ENCODE results near the gene IL17REL. TPM values are rescaled to one million over a fixed set of nuclear protein-coding genes. Genes with fewer than 3 reads are reported as not detected.

The IL17REL gene
- total and polyA plus RNA-seq, 4 donors, result 0.22 to 0.96 (median 0.38) TPM

DNA sequence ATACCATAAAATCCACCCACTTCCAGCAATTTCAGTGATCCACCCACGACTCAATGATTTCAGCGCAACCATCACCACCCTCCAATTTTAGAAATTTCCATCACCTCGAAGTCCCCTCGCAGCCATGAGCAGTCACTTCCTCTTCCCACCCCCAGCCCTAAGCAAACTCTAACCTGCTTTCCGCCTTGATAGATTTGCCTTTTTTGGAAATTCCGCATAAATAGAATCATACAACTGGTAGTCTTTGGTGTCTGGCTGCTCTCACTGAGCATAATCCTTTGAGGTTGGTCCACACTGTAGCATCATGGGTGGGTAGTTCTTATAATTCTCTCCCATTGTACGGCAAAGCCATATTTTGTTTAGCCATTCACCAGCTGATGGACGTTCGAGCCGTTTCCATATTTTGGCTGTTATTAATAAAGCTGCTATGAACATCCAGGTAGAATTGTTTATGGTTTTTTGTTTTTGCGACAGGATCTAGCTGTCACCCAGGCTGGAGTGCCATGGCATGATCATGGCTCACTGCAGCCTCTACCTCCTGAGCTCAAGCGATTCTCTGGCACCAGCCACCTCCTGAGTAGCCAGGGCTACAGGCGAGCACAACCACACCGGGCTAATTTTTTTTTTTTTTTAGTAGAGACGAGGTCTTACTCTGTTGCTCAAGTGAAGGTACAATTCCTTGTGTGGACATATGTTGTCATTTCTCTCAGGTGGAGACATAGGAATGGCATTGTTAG, 36.0 kb downstream of the IL17REL start:
- Histone ChIP-seq H3K27ac (ENCODE audit: low read depth, low read length) (no peak overlapping the region), H3K36me3 (ENCODE audit: control insufficient read depth, insufficient read depth, low read length) (no peaks in the 10 kb centered on the region), H3K4me3 (ENCODE audit: low read depth, low read length) (no peak overlapping the region), H3K9me3 (ENCODE audit: control insufficient read depth, insufficient read depth, low read length) (peaks cover 2% of the 10 kb centered on the region), H3K27me3 (ENCODE audit: control insufficient read depth, insufficient read depth, low read length) (peaks cover 12% of the 10 kb centered on the region), H3K4me1 (ENCODE audit: control insufficient read depth, insufficient read depth, low read length) (peaks cover 2% of the 10 kb centered on the region)
- 69% methylated on average over 5 of the region's 15 CpGs for WGBS (ENCODE audit: insufficient coverage)
- DNase-seq (ENCODE audit: low read depth in 4 of 6, low spot score in 6 of 6), result no peak

DNA sequence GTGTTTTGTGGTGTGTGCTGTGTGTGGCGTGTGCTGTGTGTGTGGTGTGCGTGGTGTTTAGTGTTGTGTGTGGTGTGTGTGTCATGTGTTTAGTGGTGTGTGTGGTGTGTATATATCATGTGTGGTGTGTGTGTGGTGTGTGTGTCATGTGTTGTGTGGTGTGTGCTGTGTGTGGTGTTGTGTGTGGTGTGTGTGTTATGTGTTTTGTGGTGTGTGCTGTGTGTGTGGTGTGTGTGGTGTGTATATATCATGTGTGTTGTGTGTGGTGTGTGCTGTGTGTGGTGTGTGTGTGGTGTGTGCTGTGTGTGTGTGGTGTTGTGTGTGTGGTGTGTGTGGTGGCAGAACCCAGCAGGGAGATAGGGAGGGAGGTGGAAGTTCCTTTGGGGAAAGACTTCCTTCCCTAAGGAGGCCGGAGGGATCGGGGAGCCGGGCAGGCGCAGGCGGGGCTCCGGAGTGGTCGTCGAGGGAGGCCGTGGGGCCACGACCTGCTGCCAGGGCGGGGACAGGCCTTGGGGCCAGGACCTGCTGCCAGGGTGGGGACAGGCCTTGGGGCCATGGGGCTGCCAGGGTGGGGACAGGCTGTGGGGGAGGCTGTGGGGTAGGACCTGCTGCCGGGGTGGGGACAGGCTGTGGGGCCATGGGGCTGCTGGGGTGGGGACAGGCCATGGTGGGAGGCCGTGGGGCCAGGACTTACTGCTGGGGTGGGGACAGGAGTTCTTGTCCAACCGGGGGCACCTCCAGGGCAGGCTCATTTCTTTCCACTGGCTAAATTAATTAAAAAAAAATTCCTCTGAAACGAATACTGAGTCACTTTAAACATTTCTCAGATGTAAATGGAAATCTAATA, 36.8 kb downstream of the IL17REL start:
- Histone ChIP-seq H3K27me3 (ENCODE audit: control insufficient read depth, insufficient read depth, low read length) (peaks cover 18% of the 10 kb centered on the region), H3K4me1 (ENCODE audit: control insufficient read depth, insufficient read depth, low read length) (peaks cover 11% of the 10 kb centered on the region), H3K4me3 (ENCODE audit: low read depth, low read length) (no peak overlapping the region), H3K27ac (ENCODE audit: low read depth, low read length) (no peak overlapping the region), H3K9me3 (ENCODE audit: control insufficient read depth, insufficient read depth, low read length) (peaks cover 2% of the 10 kb centered on the region), H3K36me3 (ENCODE audit: control insufficient read depth, insufficient read depth, low read length) (no peaks in the 10 kb centered on the region)
- 20% methylated on average over 12 of the region's 17 CpGs for WGBS (ENCODE audit: insufficient coverage)
- no peak for DNase-seq (ENCODE audit: low read depth in 4 of 6, low spot score in 6 of 6)

DNA sequence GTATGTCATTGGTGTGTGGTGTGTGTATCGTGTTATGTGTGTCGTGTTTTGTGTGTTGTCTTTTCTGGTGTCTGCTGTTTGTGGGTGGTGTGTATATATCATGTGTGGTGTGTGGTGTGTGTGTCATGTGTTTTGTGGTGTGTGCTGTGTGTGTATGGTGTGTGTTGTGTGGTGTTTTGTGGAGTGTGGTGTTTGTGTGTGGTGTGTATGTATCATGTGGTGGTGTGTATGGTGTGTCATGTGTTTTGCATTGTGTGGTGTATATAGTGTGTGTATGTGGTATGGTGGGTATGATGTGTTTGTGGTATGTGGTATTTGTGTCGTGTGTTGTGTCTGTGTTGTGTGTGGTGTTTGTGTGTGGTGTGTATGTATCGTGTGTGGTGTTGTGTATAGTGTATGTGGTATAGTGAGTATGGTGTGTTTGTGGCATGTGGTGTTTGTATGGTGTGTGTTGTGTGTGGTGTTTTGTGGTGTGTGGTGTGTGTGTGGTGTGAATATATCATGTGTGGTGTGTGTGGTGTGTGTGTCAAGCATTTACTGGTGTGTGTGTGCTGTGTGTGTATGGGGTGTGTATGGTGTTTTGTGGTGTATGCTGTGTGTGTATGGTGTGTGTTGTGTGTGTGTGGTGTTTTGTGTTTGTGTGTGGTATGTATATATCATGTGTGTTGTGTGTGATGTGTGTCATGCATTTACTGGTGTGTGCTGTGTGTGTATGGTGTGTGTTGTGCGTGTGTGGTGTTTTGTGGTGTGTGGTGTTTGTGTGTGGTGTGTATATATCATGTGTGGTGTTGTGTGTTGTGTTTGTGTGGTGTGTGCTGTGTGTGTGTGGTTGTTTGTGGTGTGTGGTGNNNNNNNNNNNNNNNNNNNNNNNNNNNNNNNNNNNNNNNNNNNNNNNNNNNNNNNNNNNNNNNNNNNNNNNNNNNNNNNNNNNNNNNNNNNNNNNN, 39.3 kb downstream of the IL17REL start:
- WGBS (ENCODE audit: insufficient coverage), result 90% methylated on average over 5 of the region's 5 CpGs
- H3K9me3 ChIP-seq (ENCODE audit: control insufficient read depth, insufficient read depth, low read length), result no peaks in the 10 kb centered on the region
- H3K36me3 ChIP-seq (ENCODE audit: control insufficient read depth, insufficient read depth, low read length), result peaks cover 10% of the 10 kb centered on the region
- no peak overlapping the region for H3K27ac ChIP-seq (ENCODE audit: low read depth, low read length)
- peaks cover 27% of the 10 kb centered on the region for H3K27me3 ChIP-seq (ENCODE audit: control insufficient read depth, insufficient read depth, low read length)
- H3K4me1 ChIP-seq (ENCODE audit: control insufficient read depth, insufficient read depth, low read length), result peaks cover 13% of the 10 kb centered on the region
- no peak for DNase-seq (ENCODE audit: low read depth in 4 of 6, low spot score in 6 of 6)
- H3K4me3 ChIP-seq (ENCODE audit: low read depth, low read length), result no peak overlapping the region

DNA sequence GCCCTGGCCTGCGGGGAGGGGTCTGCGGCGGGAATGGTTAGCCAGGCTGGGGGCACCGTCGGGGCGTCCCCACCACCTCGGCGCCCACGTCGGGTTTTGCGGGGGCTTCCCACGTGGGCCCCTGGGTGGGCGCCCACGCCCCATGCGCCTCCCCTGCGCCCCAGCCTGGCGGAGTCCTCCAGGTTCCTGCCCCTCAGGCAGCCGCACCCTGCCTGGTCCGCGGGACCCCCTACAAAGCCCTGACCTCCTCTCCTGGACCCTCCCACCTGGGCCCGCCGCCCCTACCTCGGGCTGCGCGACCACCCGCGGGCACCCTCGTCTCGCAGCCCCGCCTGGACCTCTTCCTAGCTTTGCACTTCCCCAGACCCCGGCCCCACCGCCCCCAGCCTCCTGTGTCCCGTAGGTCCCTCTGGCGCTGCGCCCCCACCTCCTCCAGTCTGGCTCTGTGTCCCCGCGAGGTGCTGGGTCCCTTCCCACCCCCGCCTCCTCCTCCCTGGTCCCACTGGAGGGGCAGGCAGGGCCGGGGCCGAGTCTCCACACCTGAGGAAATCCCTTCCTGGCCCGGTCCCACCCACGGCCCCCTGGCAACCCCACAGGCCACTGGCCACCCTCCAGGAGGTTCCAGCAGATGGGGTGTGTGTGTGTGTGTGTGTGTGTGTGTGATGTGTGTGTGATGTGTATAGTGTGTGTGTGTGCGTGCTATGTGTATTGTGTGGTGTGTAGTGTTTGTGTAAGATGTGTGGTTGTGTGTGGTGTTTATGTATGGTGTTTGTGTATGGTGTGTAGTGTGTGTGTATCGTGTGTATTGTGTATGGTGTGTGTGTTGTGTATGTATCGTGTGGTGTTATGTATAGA, 40.2 kb downstream of the IL17REL start:
- peaks cover 21% of the 10 kb centered on the region for H3K4me1 ChIP-seq (ENCODE audit: control insufficient read depth, insufficient read depth, low read length)
- H3K4me3 ChIP-seq (ENCODE audit: low read depth, low read length), result no peak overlapping the region
- H3K27me3 ChIP-seq (ENCODE audit: control insufficient read depth, insufficient read depth, low read length), result peaks cover 27% of the 10 kb centered on the region
- no peak overlapping the region for H3K27ac ChIP-seq (ENCODE audit: low read depth, low read length)
- peaks cover 15% of the 10 kb centered on the region for H3K36me3 ChIP-seq (ENCODE audit: control insufficient read depth, insufficient read depth, low read length)
- WGBS (ENCODE audit: insufficient coverage), result 35% methylated on average over 39 of the region's 45 CpGs
- no peak for DNase-seq (ENCODE audit: low read depth in 4 of 6, low spot score in 6 of 6)
- no peaks in the 10 kb centered on the region for H3K9me3 ChIP-seq (ENCODE audit: control insufficient read depth, insufficient read depth, low read length)

DNA sequence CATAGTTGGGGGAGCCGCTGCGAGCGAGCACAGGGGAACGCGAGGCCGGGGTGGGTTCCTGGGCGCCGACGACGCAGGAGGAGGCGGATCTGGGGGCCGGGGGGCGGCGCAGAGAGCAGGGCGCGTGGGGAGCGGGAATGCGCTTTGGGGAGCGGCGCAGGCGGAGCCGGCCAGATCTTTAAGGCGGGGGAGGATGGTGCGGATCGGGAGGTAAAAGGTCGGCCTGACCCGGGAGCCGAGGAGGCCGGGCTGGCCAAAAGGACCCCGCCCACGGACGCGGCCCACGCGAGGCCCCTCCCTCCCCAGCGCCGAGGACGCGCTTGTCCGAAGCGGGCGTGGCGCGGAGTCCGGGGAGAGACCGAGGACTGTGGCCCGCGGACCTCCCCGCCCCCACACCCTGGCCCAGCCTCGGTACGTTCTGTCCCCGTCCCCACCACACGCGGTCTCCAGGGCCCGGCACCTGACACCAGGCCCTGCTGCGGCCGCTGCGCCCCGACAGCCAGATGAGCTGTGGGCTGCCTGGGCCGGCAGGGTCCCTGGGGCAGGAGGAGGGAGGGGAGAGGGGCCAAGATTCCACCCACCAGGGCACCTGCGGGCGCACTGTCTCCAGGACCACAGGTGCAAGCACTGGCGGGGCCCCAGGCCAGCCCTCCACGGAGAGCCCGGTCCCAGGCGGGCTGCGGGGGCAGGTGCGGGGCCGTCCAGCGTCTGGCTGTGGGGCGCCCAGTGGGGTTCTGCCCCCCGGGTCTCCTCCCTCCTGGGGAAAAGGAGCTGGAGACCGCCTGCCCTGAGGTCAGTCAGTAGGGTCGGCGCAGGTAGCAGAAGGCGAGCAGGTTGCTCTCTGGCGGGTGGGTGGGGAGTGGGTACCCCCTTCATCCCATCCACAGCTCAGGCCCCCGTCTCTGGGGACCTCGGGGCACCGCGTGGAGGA, 41.1 kb downstream of the IL17REL start:
- DNase-seq (ENCODE audit: low read depth in 4 of 6, low spot score in 6 of 6), result peak in 2 of 6 donors; percentile 20 to 45
- H3K4me1 ChIP-seq (ENCODE audit: control insufficient read depth, insufficient read depth, low read length), result peaks cover 29% of the 10 kb centered on the region
- H3K9me3 ChIP-seq (ENCODE audit: control insufficient read depth, insufficient read depth, low read length), result no peaks in the 10 kb centered on the region
- peak overlapping the region; percentile 29 for H3K4me3 ChIP-seq (ENCODE audit: low read depth, low read length)
- H3K27me3 ChIP-seq (ENCODE audit: control insufficient read depth, insufficient read depth, low read length), result peaks cover 27% of the 10 kb centered on the region
- H3K27ac ChIP-seq (ENCODE audit: low read depth, low read length), result no peak overlapping the region
- peaks cover 23% of the 10 kb centered on the region for H3K36me3 ChIP-seq (ENCODE audit: control insufficient read depth, insufficient read depth, low read length)
- 3% methylated on average over 71 of the region's 81 CpGs for WGBS (ENCODE audit: insufficient coverage)

DNA sequence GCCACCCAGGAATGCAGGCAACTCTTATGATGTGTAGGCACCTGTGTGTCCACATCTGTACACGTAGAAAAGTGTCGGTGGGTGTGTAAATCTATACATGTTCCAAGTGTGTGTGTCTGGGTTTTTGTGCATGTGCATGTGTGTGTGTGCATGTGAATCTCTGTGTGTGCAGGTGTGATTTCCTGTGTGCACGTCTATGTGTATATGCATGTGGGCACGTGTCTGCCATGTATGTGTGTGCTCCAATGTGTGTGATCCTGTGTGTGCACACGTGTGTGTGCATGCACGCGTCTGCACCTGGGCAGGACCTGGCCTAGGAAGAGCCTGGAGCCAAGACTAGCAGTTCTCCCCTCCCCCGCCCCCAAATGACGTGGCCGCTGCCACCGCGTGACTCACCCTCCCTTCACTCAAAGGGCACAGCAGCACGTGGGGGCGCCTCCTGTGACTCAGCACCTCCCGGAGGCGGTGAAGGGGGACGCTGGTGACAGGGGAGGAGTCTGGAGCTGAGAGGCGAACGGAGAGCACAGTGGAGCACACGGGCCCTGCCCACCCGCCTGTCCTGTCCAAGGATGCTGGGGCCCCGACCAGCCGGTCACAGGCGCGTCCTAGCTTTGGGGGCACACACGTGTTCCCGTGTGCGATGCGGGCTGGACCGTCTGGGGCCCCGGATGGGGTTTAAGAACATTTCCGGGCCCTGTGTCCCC, 41.9 kb downstream of the IL17REL start:
- DNase-seq (ENCODE audit: low read depth in 4 of 6, low spot score in 6 of 6), result peak in 3 of 6 donors; percentile 32 to 80 (median 77)
- H3K4me3 ChIP-seq (ENCODE audit: low read depth, low read length), result peak overlapping the region; percentile 29
- no peaks in the 10 kb centered on the region for H3K9me3 ChIP-seq (ENCODE audit: control insufficient read depth, insufficient read depth, low read length)
- H3K27me3 ChIP-seq (ENCODE audit: control insufficient read depth, insufficient read depth, low read length), result peaks cover 27% of the 10 kb centered on the region
- peaks cover 30% of the 10 kb centered on the region for H3K4me1 ChIP-seq (ENCODE audit: control insufficient read depth, insufficient read depth, low read length)
- WGBS (ENCODE audit: insufficient coverage), result 21% methylated on average over 28 of the region's 32 CpGs
- H3K27ac ChIP-seq (ENCODE audit: low read depth, low read length), result no peak overlapping the region
- H3K36me3 ChIP-seq (ENCODE audit: control insufficient read depth, insufficient read depth, low read length), result peaks cover 31% of the 10 kb centered on the region

DNA sequence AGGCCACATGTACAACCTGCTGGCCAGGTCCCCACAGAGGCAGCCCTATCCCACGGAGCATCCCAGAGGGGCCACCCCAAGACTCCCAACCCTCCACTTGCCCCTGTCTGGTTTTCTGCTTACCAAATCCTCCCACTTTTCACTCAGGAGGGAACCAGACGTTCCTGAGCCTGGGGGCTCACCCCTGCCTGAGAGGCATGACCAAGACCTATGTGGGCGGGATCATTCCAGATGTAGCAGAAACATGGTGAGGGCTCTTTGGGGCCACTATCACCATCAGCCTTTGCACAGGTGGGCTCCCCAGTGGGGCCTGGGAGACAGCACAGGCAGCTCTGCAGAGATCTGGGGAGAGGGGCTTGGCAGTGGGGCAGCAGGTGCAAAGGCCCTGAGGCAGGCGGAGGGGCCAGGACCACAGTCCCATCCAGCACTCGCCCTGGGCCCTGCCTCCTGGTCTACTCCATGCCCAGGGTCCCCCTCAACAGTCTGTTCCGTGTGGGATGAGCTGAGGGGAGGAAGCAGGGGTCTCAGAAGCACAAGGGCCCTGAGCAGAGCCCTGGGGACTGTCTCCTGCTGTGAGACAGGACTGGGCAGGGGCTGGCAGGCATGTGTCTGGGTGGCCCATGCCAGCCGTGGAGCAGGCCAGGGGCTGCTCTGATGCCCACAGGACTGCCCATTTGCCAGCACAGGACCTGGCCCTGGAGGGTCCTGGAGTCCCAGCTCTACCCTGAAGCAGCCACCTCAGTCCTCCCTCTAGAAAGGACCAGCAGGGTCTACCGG, 42.6 kb downstream of the IL17REL start:
- Histone ChIP-seq H3K36me3 (ENCODE audit: control insufficient read depth, insufficient read depth, low read length) (peaks cover 39% of the 10 kb centered on the region), H3K27ac (ENCODE audit: low read depth, low read length) (no peak overlapping the region), H3K27me3 (ENCODE audit: control insufficient read depth, insufficient read depth, low read length) (peaks cover 27% of the 10 kb centered on the region), H3K4me3 (ENCODE audit: low read depth, low read length) (no peak overlapping the region), H3K4me1 (ENCODE audit: control insufficient read depth, insufficient read depth, low read length) (peaks cover 30% of the 10 kb centered on the region), H3K9me3 (ENCODE audit: control insufficient read depth, insufficient read depth, low read length) (no peaks in the 10 kb centered on the region)
- no peak for DNase-seq (ENCODE audit: low read depth in 4 of 6, low spot score in 6 of 6)
- 84% methylated on average over 8 of the region's 8 CpGs for WGBS (ENCODE audit: insufficient coverage)

Measured in spinal cord (tissue), 10 donors.